Measurements from ENCODE around the gene SIL1.
"Not testable (repeated sequence)": the region's sequence is repeated elsewhere in the genome, so short reads cannot be mapped to it uniquely, and the experiment has no call there.

SIL1 gene

GRCh38 chr5:139171779-139172404, 26.3 kb downstream of the SIL1 start:
- DNase-seq = no peak

- DNase-seq = no peak
Observed at GRCh38 chr5:139167952-139168720, 30.0 kb downstream of the SIL1 start.

GRCh38 chr5:139167533-139167932, 30.6 kb downstream of the SIL1 start:
- DNase-seq = no peak

DNA sequence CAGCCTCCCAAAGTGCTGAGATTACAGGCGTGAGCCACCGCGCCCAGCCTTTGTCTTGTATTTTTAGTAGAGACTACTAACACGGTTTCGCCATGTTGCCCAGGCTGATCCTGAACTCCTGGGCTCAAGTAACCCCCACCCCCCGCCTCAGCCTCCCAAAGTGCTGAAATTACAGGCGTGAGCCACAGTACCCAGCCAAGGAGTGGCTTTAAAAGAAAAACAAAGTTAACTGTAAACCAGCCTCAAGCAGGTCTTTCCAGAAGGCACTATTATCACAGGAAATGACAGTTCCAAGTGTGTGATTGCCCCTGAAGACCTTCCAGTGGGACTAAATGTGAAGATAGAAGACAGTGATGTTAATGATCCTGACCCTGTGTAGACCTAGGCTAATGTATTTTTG, 31.1 kb downstream of the SIL1 start:
- no peak for DNase-seq

GRCh38 chr5:139164897-139165296, 33.3 kb downstream of the SIL1 start:
- not testable (repeated sequence) for DNase-seq

DNA sequence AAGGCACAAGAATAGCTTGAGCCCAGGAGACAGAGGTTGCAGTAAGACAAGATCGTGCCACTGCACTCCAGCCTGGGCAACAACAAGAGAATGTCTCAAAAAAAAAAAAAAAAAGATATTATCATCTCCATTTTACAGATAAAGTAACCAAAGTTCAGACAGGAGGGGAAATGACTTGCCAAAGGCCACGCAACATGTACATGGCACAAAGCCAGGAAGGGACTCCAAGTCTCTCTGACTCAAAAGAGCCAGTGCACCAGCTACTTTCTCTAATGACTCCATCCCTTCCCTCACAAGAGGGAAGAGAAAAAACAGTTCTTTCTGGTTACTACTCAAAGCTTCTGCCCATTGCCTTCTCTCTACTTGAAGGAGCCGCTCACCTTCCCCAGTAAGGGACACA, 34.1 kb downstream of the SIL1 start:
- no peak for DNase-seq

DNA sequence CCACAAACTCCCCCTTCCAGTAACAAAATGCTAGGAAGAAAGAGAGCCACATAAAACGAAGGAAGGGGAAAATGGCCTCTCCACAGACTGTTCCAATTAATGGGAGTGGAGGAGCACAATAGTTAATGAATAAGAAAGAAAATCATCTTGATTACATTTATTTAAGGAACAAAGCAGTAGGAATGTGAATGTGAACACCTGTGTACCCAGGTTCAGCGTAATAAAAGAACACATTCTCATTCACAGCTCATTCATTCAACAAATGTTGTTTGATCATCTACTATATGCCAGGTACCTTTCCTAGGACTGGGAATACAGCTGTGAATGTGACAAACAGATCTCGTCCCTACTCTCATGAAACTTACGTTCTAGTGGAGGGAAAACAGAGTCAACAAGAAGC, 35.7 kb downstream of the SIL1 start:
- no peak for DNase-seq

DNA sequence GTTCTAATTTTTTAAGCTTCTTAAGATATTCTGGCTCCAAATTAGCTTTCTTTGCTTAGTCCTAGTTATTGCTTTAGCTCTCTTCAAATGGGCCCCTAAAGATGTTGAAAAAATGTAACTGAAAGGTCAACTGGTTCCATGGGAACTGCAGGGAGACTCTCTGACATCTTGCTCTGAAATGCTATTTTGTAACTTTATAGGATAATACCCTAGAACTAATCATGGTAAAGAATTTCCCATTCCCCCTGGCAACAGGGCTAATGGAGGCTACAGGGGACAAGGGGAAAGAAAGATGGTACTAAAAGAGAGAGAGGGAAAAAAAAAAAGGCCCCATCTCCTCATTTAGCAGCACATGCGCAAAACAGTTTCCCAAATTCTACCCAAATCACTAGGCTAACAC, 39.4 kb downstream of the SIL1 start:
- no peak for DNase-seq

DNA sequence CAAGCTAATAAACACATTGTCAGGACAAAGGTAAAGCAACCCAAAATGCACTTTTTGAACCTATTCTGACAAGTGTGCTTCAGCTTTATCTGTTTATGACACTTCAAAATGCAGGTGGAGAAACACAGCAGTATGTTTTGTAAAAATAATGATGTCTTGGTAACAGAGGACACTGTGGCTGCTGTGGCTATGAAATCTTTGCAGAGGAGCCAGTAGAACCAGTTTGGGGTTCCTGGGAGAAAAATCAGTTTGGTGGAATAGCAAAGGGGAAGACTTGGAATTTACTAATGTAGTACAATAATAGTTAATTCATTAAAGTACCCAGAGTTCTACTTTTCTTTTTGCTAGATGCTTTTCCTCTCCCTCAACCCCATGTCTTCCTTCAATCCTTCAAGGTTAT, 40.6 kb downstream of the SIL1 start:
- DNase-seq = no peak

DNA sequence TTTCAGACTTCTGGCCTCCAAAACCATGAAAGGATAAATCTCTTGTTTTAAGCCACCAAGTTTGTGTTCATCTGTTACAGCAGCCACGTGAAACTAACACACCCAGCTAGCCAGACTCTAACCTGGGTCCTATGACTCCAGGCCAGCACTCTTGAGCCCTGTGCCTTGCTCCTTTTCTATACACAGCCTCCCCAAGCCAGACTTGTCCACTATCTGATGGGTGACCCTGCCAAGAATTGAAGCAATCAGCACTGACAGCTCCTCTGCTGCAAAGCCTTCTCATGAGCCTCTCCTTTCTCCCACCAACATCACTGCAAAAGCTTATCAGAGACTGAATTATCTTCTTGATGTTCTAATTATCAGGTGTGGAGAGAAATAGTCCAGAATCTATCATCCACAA, 41.4 kb downstream of the SIL1 start:
- no peak for DNase-seq

GRCh38 chr5:139155333-139155732, 42.8 kb downstream of the SIL1 start:
- DNase-seq = no peak

GRCh38 chr5:139151902-139152301, 46.3 kb downstream of the SIL1 start:
- no peak for DNase-seq

GRCh38 chr5:139150367-139150999, 47.7 kb downstream of the SIL1 start:
- no peak for DNase-seq

DNA sequence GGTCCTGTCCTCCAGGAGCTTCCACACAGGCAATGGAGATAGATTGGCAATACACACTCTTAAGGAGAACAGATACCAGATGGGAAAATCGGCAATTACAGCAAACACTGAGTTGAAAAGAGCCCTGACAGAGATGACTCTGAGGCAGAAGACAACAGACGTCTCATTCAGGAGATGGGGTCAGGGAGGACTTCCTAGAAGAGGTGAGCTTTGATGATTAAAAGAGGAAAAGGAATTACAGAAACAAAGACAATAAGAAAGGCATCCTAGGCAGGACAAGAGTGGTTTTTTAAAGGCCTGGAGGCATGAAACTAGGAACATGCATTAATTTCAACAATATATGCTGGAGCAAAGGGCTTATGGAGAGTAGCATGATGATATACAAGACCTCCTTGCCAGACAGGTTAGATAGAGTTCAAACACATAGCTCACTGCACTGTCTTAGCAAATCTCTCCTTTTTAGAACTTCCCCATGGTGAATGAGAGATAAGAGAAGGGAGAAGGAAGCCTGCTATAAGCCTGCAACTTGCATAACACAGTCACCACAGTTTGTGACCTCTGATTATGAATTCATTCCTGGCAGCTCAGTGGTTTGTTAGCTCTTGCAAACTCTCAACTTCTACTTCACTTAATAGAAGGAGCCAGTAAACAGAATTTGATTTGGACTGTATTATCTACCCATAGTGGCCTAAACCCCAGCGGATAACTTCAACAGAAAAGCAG, 48.5 kb downstream of the SIL1 start:
- no peak for DNase-seq

- DNase-seq = no peak
Observed at GRCh38 chr5:139148986-139149385, 49.2 kb downstream of the SIL1 start.

DNA sequence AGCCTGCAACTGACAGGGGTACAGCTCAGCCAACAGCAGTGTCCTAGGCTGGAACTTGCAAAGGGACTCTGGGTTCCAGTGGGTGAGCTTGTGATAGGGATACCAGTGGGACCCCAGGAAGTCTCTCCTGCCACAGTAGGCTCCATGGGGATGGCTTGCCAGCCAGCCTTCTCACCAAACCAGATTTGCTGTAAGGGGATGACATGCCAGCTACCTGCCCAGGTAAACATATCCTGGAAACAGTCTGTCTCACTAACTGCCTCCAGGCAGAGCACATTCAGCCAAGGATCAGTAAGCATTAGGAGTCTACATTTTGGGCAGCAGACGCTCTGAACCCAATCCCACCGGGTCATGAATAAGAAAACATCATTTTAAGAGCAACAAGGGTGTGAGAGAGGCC, 49.9 kb downstream of the SIL1 start:
- DNase-seq = no peak

DNA sequence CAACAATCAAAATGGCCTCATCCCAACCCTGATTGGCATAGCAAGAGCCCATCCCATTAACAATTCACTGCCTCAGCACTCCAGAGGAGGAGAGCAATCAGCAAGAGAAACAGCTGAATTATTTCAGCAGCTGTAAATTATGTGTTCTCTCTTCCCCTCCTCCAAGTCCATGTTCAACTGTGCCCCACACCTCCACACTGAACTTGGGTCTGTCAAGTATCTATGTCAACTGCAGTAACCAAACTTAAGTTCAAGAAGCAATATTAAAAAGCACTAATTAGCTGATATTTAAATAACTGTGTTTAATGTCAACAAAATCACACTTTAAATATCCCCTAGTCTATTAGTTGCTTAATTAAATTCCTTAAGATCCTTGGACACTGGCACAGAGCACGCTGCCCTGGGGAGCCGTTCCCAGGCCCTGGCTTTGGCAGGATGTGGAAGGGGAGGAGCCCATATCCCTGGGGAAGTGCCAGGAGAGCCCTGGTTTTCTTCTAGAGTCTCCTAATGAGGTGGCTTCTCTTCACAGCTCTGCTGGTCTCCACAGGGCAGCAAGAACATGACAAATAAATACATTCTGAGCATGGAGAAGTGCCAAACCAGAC, 50.6 kb downstream of the SIL1 start:
- peak; percentile 54 for DNase-seq

GRCh38 chr5:139146809-139147482, 51.2 kb downstream of the SIL1 start:
- DNase-seq = no peak

- DNase-seq = peak; percentile 83
Observed at GRCh38 chr5:139141446-139142204, 56.5 kb downstream of the SIL1 start.

- DNase-seq = peak; percentile 26
Observed at GRCh38 chr5:139140591-139141071, 57.5 kb downstream of the SIL1 start.

DNA sequence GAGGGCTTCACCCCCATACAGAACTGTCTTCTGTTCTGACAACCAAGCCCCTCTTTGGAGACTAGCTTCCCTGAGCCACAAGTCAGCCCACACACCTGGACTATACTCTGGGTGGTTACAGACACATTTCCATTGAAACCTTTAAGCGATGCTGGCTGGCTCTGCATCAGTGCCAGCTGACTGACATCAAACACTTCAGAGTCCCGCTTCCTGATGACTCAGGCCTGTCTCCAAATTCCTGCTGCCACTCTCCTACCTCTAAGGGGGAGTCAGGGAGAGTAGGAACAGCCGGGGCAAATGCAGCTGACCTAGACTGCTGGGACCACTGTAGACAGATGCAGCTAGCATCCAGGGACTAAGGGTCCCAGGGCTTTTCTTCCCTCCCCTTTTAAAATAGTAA, 59.4 kb downstream of the SIL1 start:
- DNase-seq = peak; percentile 74

- DNase-seq = peak; percentile 9
Observed at GRCh38 chr5:139138109-139138508, 60.1 kb downstream of the SIL1 start.
